ENCODE results near the gene FXN.

DNA sequence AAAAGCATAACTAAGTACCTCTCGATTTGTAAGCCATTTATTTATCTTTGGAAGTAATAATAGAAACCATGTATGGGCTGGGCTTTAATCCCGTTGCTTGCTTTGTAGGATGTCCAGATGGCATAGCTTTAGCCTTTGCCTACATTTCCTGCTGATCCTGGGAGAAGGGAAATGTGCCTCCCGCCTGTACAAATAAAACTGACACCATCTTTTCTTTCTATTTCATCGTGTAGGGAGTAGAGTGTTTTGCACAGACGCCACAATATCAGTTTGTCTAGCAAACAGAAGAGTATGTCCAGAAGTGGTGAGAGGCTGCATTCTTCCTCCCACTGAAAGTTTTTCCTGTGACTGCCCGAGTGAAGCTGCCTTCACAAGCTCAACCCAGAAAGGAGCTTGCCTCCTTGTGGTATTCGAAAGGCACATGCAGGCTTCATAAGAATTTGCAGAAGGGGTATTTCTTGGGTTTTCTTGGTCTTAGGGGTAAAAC, 113.8 kb downstream of the FXN start:
- TF ChIP-seq POLR2A (IDR thresholded peaks at IDR 0.05) (no peak), CTCF (IDR thresholded peaks at IDR 0.05) (peak in 2 of 6 experiments; percentile 16 to 26)
